ENCODE results near the gene CEP112. TPM values are rescaled to one million over a fixed set of nuclear protein-coding genes. Genes with fewer than 3 reads are reported as not detected.

The CEP112 gene
- total and polyA plus RNA-seq, 2 of the 4 experiments (the other 2 are of a cell fraction) = 2.5 to 5.6 TPM

- CTCF ChIA-PET = no interaction called here
- Histone ChIP-seq H2BK20ac (ENCODE audit: low read depth, low read length) (no peak overlapping the region), H4K8ac (ENCODE audit: low read depth in 2 of 2, low read length in 2 of 2) (no peak overlapping the region), H2AK5ac (ENCODE audit: low read depth, low read length) (no peak overlapping the region), H3K18ac (ENCODE audit: low read depth, low read length) (no peak overlapping the region), H3K4me3 (ENCODE audit: insufficient read depth, low read depth, low read length) (no peak overlapping the region), H2BK5ac (ENCODE audit: low read depth, low read length, poor library complexity, severe bottlenecking) (no peak overlapping the region), H3K36me3 (ENCODE audit: control insufficient read depth, insufficient read depth, low read length) (no peaks in the 10 kb centered on the region), H2AK9ac (replicated peaks; ENCODE audit: low read depth, low read length, poor library complexity) (no peak overlapping the region), H3K4me2 (ENCODE audit: low read depth, low read length) (peak overlapping the region; percentile 64), H2BK15ac (ENCODE audit: low read depth, low read length) (no peak overlapping the region), H3K23ac (ENCODE audit: low read depth, low read length) (no peak overlapping the region), H3K79me1 (ENCODE audit: low read depth in 1 of 2, low read length in 2 of 2) (no peaks in the 10 kb centered on the region), H4K5ac (ENCODE audit: low read depth, low read length) (no peak overlapping the region), H3K14ac (replicated peaks; ENCODE audit: low read depth, low read length) (no peak overlapping the region), H3K27me3 (ENCODE audit: control insufficient read depth, insufficient read depth, low read length) (peaks cover 11% of the 10 kb centered on the region), H3K27ac (ENCODE audit: insufficient read depth, low read length) (no peak overlapping the region), H3K9me1 (ENCODE audit: insufficient read depth, low read length) (no peaks in the 10 kb centered on the region), H3K56ac (ENCODE audit: extremely low read depth, insufficient read depth, low read length) (no peak overlapping the region), H3K4me1 (ENCODE audit: control insufficient read depth, insufficient read depth, low read length) (peaks cover 2% of the 10 kb centered on the region; the same call in 1 of the 2 replicates), H4K20me1 (ENCODE audit: insufficient read depth, low read length) (peaks cover 3% of the 10 kb centered on the region; the same call in 1 of the 2 replicates), H4K91ac (ENCODE audit: insufficient read depth, low read depth, low read length) (no peak overlapping the region), H3K9ac (ENCODE audit: low read depth, low read length) (no peak overlapping the region), H2AFZ (replicated peaks; ENCODE audit: low read length, poor library complexity) (no peak overlapping the region), H2BK120ac (ENCODE audit: low read depth, low read length) (no peak overlapping the region), H3K9me3 (ENCODE audit: control insufficient read depth, insufficient read depth, low read length) (no peaks in the 10 kb centered on the region), H3K4ac (ENCODE audit: low read depth, low read length) (no peak overlapping the region)
- dilution Hi-C loops (cut with HindIII; ENCODE audit: low sequenced_read_pairs, unreplicated experiment) (no loop called here), in situ Hi-C loops (cut with MboI; ENCODE audit: low sequenced_read_pairs) (no loop called here), intact Hi-C loops (cut with micrococcal nuclease) (no loop called here)
- POLR2A ChIA-PET (ENCODE audit: unreplicated experiment) = no interaction called here
- WGBS, 2 experiments (ENCODE audit: extremely low coverage in 2 of 2, insufficient read length in 1 of 2) = 0% methylated on average over 1 of the region's 8 CpGs; no CpG with 5 or more reads in 1 of the 2 experiments
- TF ChIP-seq ELK1 (IDR thresholded peaks at IDR 0.05; ENCODE audit: borderline replicate concordance, low read depth, low read length) = no peak
- no peak for TF ChIP-seq MAZ (IDR thresholded peaks at IDR 0.05; ENCODE audit: borderline replicate concordance, low read depth, low read length)
- no peak for TF ChIP-seq POLR2A (IDR thresholded peaks at IDR 0.05; ENCODE audit: low read depth, low read length)
- DNase-seq (no peak), ATAC-seq (ENCODE audit: low read depth) (peak; percentile 45)
- no TSS peak for BruUV-seq (replicated peaks)
Measured at GRCh38 chr17:65628644-65629036, 563.3 kb downstream of the CEP112 start.

Data from IMR-90 (cell line).